CD14-positive monocyte (primary cell): ENCODE data around the gene SH3PXD2A. TPM values are rescaled to one million over a fixed set of nuclear protein-coding genes. Genes with fewer than 3 reads are reported as not detected.

ENCODE experiments used
- DNase-seq, 3 donors: peaks; one replicate each; pipeline ENCODE4 v3.0.0-alpha.2; 2011 to 2022
- H2AFZ ChIP-seq: 2 replicates; pipeline ENCODE4 v1.6.0; 2012; ENCODE audit warnings: mild to moderate bottlenecking, low read depth, low read length, inconsistent platforms; ENCODE audit not compliant: insufficient read depth, poor library complexity, severe bottlenecking
- H3K27ac ChIP-seq, 2 donors: 1 replicate in 1 of 2; 2 replicates in 1 of 2; pipeline ENCODE4 v1.5.1; 2012 to 2013; ENCODE audit warnings: low read length in 2 of 2, control low read depth in 1 of 2, inconsistent platforms in 1 of 2, low read depth in 1 of 2, mild to moderate bottlenecking in 1 of 2
- H3K27me3 ChIP-seq, 2 donors: one replicate each; pipeline versions ENCODE4 v1.6.0 to v1.6.1; 2011 to 2013; ENCODE audit warnings: low read length in 2 of 2; ENCODE audit not compliant: control insufficient read depth in 2 of 2, insufficient read depth in 2 of 2
- H3K36me3 ChIP-seq, 2 donors: replicated peaks in 1 of 2; 1 replicate in 1 of 2; 2 replicates in 1 of 2; pipeline versions ENCODE4 v1.5.1 to v1.6.1; 2012 to 2013; ENCODE audit warnings: low read length in 2 of 2, control low read depth in 1 of 2, inconsistent platforms in 1 of 2, mild to moderate bottlenecking in 1 of 2; ENCODE audit not compliant: insufficient read depth in 2 of 2, control insufficient read depth in 1 of 2
- H3K4me1 ChIP-seq, 2 donors: 1 replicate in 1 of 2; 2 replicates in 1 of 2; pipeline versions ENCODE4 v1.5.1 to v1.6.1; 2012 to 2013; ENCODE audit warnings: low read length in 2 of 2, control low read depth in 1 of 2, inconsistent platforms in 1 of 2, mild to moderate bottlenecking in 1 of 2, moderate library complexity in 1 of 2; ENCODE audit not compliant: insufficient read depth in 2 of 2, control insufficient read depth in 1 of 2
- H3K4me2 ChIP-seq: replicated peaks from 2 replicates; pipeline ENCODE3; 2012; ENCODE audit warnings: low read length, moderate library complexity, mild to moderate bottlenecking; ENCODE audit not compliant: poor library complexity, severe bottlenecking; ENCODE audit errors: extremely low read depth
- H3K4me3 ChIP-seq, 3 experiments: fragments of 200-600 bp in 1 of 3; sonication (generic) in 1 of 3; replicated peaks in 1 of 3; 1 replicate in 2 of 3; 2 replicates in 1 of 3; pipeline ENCODE4 v1.5.1; 2011 to 2013; ENCODE audit warnings: low read length in 3 of 3, mild to moderate bottlenecking in 3 of 3, control low read depth in 2 of 3, low read depth in 2 of 3, inconsistent platforms in 1 of 3, moderate library complexity in 1 of 3
- H3K79me2 ChIP-seq: 2 replicates; pipeline ENCODE4 v1.6.0; 2012; ENCODE audit warnings: mild to moderate bottlenecking, control low read depth, inconsistent platforms, low read length, moderate library complexity; ENCODE audit not compliant: insufficient read depth
- H3K9ac ChIP-seq: 2 replicates; pipeline ENCODE4 v1.6.0; 2017; ENCODE audit warnings: low read length, mild to moderate bottlenecking; ENCODE audit not compliant: insufficient read depth, poor library complexity, severe bottlenecking
- H3K9me3 ChIP-seq, 2 donors: replicated peaks in 1 of 2; 1 replicate in 1 of 2; 2 replicates in 1 of 2; pipeline versions ENCODE4 v1.5.1 to v1.6.1; 2012 to 2013; ENCODE audit warnings: low read length in 2 of 2, control low read depth in 1 of 2; ENCODE audit not compliant: control insufficient read depth in 1 of 2, insufficient read depth in 1 of 2
- H4K20me1 ChIP-seq: 2 replicates; pipeline ENCODE4 v1.6.0; 2012; ENCODE audit warnings: mild to moderate bottlenecking, low read length, control low read depth, moderate library complexity; ENCODE audit not compliant: insufficient read depth
- H3K27ac Mint-ChIP-seq, 7 donors: one replicate each; pipeline ENCODE4 v1.8.0; 2020; ENCODE audit warnings: mild to moderate bottlenecking in 7 of 7, mixed read lengths in 7 of 7, moderate library complexity in 6 of 7, inconsistent platforms in 2 of 7
- H3K27me3 Mint-ChIP-seq, 3 donors: one replicate each; pipeline ENCODE4 v1.8.0; 2021 to 2022; ENCODE audit warnings: low read depth in 3 of 3, mild to moderate bottlenecking in 3 of 3, mixed read lengths in 3 of 3, moderate library complexity in 3 of 3, inconsistent platforms in 1 of 3
- H3K36me3 Mint-ChIP-seq, 2 donors: one replicate each; pipeline ENCODE4 v1.8.0; 2020; ENCODE audit warnings: mixed read lengths in 2 of 2, inconsistent platforms in 1 of 2, mild to moderate bottlenecking in 1 of 2
- H3K4me1 Mint-ChIP-seq: one replicate; pipeline ENCODE4 v1.8.0; 2020; ENCODE audit warnings: mild to moderate bottlenecking, mixed read lengths
- H3K4me3 Mint-ChIP-seq, 2 donors: one replicate each; pipeline ENCODE4 v1.8.0; 2020; ENCODE audit warnings: mild to moderate bottlenecking in 2 of 2, mixed read lengths in 2 of 2, moderate library complexity in 1 of 2
- H3K9me3 Mint-ChIP-seq, 7 donors: one replicate each; pipeline ENCODE4 v1.8.0; 2020 to 2022; ENCODE audit warnings: mixed read lengths in 7 of 7, mild to moderate bottlenecking in 6 of 7, moderate library complexity in 6 of 7, inconsistent platforms in 2 of 7
- CTCF ChIP-seq: fragments of 200-600 bp; IDR thresholded peaks from one replicate; pipeline ENCODE4 v1.8.0; 2022; ENCODE audit warnings: antibody characterized with exemption, mild to moderate bottlenecking
- WGBS: methylation state at CpG from one replicate; pipeline ENCODE4 v1.1.5; 2013; ENCODE audit warnings: missing lambda C conversion rate; ENCODE audit not compliant: insufficient coverage; 5-methylcytosine and 5-hydroxymethylcytosine counted together
- intact Hi-C, 2 donors: fragments of 100-400 bp; cut with micrococcal nuclease; formaldehyde crosslinking; loops; one replicate each; pipeline versions ENCODE4 v1.15.0 to v1.15.1; 2023
- polyA plus RNA-seq, 3 donors: library from polyadenylated mRNA; depleted of rRNA in 1 of 3; unstranded in 2 of 3; stranded (reverse) in 1 of 3; fragments of 300-500 nt in 2 of 3; fragments of >200 nt in 1 of 3; fragmentation: Illumina TruSeq in 2 of 3; gene quantifications; 1 replicate in 2 of 3; 2 replicates in 1 of 3; pipeline ENCODE4 v1.2.3, GENCODE V29; 2012 to 2021

Gene SH3PXD2A
- polyA plus RNA-seq, 3 donors, result 0.01 to 0.76 (median 0.05) TPM

DNA sequence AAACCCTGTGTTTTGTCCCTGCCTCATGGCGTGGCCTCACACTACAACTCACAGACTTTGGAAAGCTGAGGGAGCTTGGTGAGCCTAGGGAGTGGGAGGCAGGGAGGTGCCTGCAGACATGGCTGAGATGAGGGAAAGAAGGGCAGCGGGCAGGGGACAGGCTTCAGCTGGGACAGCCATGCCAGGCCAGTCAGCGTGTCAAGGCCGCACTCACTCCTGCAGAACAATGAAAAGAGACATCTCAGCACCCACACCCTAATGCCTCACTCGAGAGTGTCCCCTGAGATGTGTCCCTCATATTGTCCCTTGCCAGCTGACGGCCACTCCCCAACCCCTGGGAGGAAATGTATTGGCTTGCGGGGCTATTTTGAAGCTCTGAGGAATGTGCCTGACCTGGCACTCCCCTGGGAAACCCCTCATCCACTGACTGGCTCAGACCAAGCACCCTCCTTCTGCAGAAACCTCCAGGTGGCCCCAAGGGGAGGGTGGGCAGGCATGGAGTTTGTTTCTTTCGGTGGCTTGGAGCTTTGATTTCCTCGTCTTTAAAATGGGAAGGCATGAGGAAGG, 31.6 kb downstream of the SH3PXD2A start:
- intact Hi-C loops, result no loop called here
- H4K20me1 ChIP-seq, result no peaks in the 10 kb centered on the region

DNA sequence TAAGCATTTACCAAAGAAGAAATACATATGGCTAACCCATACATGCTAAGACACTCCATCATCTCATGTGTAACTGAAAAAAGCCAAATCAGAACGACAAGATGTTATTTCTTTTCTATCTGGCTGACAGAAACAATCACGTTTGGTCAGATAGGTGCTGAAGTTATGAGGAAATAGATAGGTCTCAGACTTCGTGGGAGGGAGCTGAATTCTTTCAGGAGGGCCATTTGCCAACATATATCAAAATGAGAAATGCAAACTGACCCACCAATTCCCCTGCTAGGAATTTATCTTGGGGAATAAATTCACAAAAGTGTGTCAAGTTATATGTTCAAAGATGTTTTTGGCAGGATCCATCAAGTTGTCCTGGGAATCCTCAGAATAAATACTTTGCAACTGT, 32.6 kb downstream of the SH3PXD2A start:
- Histone ChIP-seq H2AFZ (no peak overlapping the region), H3K4me1 (no peaks in the 10 kb centered on the region), H3K27me3 (peaks cover 0 to 6% of the 10 kb centered on the region in 2 donors), H3K36me3 (no peaks in the 10 kb centered on the region), H3K27ac (no peak overlapping the region), H3K79me2 (no peaks in the 10 kb centered on the region), H3K9me3 (no peaks in the 10 kb centered on the region), H3K9ac (no peak overlapping the region), H3K4me3 (no peak overlapping the region), H3K4me2 (no peak overlapping the region), H4K20me1 (no peaks in the 10 kb centered on the region)
- no peak overlapping the region for H3K27ac Mint-ChIP-seq
- TF ChIP-seq CTCF, result no peak
- H3K27me3 Mint-ChIP-seq, result peaks cover 17 to 20% (median 17%) of the 10 kb centered on the region in 3 donors
- no peak overlapping the region for H3K4me3 Mint-ChIP-seq
- H3K36me3 Mint-ChIP-seq, result no peaks in the 10 kb centered on the region
- no peak for DNase-seq
- intact Hi-C loops, result no loop called here
- H3K4me1 Mint-ChIP-seq, result peaks cover 3% of the 10 kb centered on the region
- no CpG with 5 or more reads among the region's 3 CpGs for WGBS
- no peaks in the 10 kb centered on the region for H3K9me3 Mint-ChIP-seq

More for the DNA sequence above, 31.6 kb downstream of the SH3PXD2A start:
- Histone ChIP-seq H3K79me2 (no peaks in the 10 kb centered on the region), H3K9me3 (no peaks in the 10 kb centered on the region), H3K9ac (no peak overlapping the region), H3K27me3 (peaks cover 0 to 6% of the 10 kb centered on the region in 2 donors), H3K27ac (no peak overlapping the region), H3K4me2 (no peak overlapping the region), H3K36me3 (no peaks in the 10 kb centered on the region), H3K4me1 (no peaks in the 10 kb centered on the region), H3K4me3 (no peak overlapping the region), H2AFZ (peak overlapping the region; percentile 15)
- Mint-ChIP-seq H3K4me1 (peaks cover 3% of the 10 kb centered on the region), H3K4me3 (no peak overlapping the region), H3K27ac (no peak overlapping the region), H3K36me3 (no peaks in the 10 kb centered on the region), H3K27me3 (peaks cover 14 to 20% (median 18%) of the 10 kb centered on the region in 3 donors), H3K9me3 (no peaks in the 10 kb centered on the region)
- WGBS, result 81% methylated on average over 3 of the region's 9 CpGs
- DNase-seq, result no peak
- TF ChIP-seq CTCF, result no peak
